GM08714 (cell line): ENCODE results near the gene ANKRD40CL.

ENCODE experiments used
- H3K4me3 ChIP-seq: fragments of 200-500 bp; sonication (Bioruptor generic); 2 replicates; pipeline ENCODE4 v1.5.1; 2014; ENCODE audit warnings: mild to moderate bottlenecking, low read length, inconsistent platforms
- ZNF274 ChIP-seq: IDR thresholded peaks from 2 replicates; pipeline ENCODE4 v1.6.1; 2012; ENCODE audit warnings: mild to moderate bottlenecking, low read depth, low read length

Gene ANKRD40CL

DNA sequence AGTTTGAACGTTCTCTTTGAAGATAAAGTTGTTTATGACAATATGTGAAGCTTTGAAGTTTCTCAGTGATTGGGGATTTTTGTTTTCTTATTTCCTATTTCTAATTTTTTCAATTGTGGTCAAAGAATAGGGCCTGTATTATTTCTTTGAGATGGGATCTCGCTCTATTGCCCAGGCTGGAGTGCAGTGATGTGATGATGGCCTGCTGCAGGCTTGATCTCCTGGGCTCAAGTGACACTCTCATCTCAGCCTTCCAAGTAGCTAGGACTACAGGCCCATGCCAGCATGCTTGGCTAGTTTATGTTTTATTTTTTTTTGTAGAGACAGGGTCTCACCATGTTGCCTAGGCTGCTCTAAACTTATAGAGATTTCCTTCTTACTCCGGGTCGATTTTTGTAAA lies 11.7 kb upstream of the ANKRD40CL start:
- no peak for TF ChIP-seq ZNF274
- no peak overlapping the region for H3K4me3 ChIP-seq

DNA sequence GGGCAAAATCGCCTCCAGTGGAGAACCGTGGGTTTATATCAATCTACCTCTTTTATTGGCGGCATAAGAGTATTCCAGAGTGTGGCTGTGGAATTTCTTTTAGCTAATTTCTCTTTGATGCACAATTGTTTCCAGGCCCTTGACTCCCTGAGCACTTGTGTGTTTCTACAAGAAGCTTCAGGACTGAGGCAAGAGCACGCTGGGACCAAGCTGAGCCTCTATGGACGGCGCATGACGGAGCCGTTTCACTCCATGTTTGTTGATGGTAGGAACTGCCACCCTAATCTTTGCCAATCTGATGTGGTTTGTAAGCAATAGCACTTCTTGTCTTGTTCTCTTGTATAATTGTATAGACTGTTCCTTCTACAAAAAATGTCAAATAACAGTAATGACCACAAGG lies 11.2 kb upstream of the ANKRD40CL start:
- no peak for TF ChIP-seq ZNF274
- no peak overlapping the region for H3K4me3 ChIP-seq

DNA sequence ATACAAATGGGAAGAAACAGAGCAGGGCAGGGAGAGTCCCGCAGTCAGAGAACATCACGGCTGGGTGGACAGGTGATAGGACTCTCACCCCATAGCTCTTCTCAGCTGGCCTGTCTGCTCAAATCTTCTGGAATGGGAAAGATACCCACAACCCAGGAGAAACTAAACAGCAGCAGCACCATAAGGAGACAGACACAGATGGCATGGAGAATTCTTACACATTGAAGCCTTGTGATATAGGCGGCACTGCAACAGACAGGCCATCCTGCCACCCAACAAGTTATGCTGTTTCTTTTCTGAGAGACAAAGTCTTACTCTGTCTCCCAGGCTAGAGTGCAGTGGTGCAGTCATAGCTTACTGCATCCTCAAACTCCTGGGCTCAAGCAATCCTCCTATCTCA lies 8.6 kb upstream of the ANKRD40CL start:
- H3K4me3 ChIP-seq = no peak overlapping the region
- no peak for TF ChIP-seq ZNF274

DNA sequence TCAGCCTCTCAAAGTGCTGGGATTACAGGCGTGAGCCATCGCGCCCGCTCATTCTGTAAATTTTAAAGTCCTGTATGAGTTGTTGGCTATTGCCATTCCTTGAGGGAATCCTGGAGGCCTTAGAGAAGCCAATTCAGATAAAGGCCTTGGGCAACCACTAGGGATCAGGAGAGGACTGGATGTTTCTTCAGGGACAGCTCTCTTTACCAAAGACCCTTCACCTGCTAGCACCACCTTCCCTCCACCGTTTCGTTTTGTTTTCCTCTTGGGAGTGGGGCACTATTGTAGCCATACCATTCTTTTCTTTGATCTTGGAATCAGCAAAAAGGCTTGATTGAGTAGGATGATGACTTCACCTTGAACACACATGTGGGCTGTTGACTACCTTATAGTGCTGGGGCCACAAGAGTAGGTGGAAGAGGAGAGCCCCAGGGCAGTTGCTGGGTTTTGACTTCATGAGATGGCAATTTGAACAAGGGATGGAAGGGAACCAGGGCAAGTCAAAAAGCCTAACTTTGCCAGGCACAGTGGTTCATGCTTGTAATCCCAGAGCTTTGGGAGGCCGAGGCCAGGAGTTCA lies 7.0 kb upstream of the ANKRD40CL start:
- TF ChIP-seq ZNF274 = no peak
- H3K4me3 ChIP-seq = no peak overlapping the region

DNA sequence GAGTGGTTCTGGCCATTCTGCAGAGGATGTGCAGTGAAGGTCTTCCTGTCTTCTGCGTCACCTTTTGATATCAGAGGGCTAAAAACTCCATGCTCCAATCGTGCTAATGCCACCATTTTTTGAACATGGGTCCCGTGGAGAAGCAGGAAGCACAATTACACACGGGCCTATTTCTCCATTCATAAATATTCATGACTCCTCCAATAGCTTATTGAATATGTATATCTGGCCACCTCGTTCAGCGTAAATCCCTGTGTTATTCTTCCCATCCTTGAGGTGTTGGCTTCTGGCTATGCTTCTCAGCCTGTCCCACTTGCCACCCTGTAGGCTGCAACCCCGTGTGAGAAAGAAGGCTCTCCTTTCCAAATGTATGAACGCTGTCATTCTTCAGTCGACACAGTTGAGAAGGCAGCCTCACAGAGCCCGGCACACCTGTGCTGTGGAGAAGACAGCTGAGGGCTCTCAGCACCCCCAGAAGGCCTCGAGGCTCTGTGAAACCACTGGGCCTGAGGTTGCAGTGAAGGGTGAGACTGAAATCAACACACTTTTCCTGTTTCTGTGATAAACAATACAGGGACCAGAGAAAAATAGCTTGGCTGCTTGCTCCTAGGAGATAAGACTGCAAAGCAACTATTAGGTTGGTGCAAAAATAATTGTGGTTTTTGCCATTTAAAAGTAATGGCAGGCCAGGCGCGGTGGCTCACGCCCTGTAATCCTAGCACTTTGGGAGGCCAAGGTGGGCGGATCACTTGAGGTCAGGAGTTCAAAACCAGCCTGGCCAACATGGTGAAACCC lies 4.9 kb upstream of the ANKRD40CL start:
- no peak overlapping the region for H3K4me3 ChIP-seq
- no peak for TF ChIP-seq ZNF274

DNA sequence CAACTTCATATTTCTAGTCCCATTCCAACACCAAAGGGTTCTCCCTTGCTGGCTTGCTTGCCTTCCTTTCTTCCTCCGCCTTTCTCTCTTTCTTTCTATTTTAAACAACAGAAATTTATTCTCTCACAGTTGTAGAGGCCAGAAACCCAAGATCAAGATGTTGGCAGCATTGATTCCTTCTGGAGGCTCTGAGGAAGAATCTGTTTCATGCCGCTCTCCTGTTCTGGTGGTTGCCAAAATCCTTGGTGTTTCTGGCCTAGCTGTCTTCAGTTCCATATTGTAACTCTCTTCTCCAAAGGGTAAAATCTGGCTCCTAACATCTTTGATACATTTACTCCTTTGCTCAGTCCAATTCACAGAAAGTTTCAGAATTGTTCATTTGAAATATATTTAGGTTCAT lies 3.0 kb upstream of the ANKRD40CL start:
- H3K4me3 ChIP-seq = no peak overlapping the region
- no peak for TF ChIP-seq ZNF274

DNA sequence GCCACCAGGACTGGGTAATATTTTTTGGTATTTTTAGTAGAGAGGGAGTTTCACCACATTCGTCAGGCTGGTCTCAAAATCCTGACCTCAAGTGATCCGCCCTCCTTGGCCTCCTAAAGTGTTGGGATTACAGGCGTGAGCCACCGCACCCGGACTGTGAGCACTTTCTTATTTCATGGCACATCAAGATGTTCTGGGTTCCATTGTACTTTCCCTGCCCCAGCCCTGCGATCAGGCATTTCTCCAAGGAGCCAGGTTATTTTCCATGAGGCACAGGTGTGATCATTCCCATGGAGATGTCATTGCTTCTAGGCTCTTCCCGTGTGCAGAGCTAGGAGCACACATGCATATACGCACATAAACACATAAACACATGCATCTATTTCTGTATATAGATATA lies 2.6 kb upstream of the ANKRD40CL start:
- H3K4me3 ChIP-seq = no peak overlapping the region
- no peak for TF ChIP-seq ZNF274

DNA sequence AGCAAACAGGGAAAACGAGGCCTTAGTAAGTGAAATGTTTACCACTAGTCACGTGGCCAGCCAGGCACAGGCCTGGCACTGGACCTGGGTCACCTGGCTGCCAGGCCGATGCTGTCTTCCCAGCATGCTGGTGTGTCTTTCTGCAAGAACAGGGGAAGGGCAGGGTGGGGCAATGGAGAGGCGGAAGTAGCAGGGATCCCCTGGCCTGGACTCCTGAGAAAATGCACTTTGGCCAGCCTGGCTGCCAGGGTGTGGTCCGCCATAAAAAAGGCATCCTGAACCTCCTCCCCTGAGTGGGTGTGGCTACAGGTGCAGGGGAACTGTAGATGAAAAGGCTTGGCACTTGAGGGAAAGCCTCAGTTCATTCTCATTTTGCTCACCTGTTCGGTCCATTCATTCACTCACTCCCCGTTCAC lies 1.0 kb upstream of the ANKRD40CL start:
- no peak for TF ChIP-seq ZNF274
- no peak overlapping the region for H3K4me3 ChIP-seq

DNA sequence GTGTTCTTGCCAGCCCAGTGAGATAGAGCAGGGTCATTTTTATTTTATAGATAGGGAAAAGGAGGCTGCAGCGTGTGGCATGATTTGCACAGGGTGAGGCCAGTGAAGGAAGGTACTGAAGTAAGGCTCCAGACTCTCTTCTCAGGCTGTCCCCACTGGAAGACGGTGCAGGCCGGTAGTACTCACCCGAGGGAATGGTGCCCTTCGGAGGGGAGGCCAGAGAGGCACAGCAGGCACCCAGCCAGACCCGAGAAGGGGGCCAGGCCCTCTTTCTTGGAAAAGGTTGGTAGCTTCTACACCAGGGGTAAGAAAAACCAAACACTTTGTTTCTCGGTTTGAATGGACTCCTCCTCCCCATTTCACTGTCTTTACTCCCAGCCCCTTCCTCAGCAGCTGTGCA lies 288 bp downstream of the ANKRD40CL start:
- no peak overlapping the region for H3K4me3 ChIP-seq
- no peak for TF ChIP-seq ZNF274

DNA sequence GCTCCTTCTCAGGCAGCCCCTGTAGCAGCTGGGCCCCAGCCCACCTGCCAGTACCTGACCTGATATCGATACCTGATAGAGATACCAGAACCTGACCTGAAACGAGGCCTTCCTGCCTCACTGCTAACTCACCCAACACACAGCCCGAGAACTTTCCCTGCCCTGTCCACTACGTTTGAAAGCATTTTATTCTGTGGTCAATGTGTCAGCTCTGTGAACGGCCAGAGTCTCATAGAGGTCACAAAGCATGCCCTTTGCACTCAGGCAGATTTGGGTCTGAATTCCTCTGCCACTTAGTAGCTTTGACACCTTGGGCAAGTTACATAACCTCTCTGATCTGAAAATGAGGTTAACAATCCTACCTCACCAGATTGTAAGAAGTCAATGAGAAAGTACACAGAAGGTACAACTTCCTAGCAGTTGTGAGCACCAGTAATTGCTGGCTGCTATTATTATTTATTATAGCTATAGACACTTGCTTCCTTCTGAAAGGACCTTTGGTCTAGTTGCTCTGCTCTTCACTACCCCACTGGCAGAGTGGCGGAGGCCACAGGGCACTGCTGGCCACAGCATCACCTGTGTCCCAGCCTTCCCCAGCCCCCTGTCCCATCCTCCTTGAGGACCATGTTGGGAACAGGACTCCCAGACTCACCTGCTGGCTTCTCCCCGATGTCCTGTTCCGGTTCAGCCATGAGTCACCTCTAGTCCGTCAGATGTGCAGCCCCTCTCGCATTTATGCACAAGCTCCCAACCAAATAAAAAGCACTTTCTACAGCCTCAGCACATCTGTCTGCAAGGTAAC lies 895 bp downstream of the ANKRD40CL start:
- TF ChIP-seq ZNF274 = no peak
- no peak overlapping the region for H3K4me3 ChIP-seq

DNA sequence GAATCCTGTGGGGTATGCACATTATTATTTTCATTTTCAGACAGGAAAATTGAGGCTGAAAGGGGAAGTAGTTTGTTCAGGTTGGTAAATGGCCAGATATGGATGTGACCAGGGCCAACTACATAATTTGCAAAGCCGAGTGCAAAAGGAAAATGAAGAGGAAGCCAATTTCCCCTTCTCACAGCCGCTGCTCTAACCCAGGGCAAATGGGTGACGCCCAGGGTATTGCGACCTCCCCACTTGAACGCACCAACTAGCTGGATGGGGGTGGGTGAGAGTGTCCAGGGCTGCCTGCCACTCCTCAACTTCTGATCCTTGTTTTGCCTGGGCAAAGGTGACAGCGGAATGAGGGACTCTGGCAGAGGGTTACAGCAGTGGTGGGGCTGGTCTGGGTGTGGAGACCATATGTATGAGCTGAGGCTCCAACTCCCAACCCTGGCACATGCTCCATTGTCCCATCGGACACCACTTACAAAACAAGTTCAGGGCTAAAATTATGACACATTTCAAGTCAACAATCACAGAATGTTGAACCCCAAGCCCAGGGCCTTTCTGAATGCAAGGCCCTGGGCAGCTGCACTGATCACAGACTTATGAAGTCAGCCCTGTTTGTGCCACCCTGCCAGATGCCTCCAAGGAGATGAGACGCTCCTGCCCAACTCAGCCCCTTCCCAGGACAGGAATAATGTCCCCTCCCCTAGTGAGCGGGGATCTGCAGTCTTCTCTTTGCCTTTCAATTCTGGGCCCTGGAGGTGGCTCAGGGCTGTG lies 1.7 kb downstream of the ANKRD40CL start:
- no peak for TF ChIP-seq ZNF274
- H3K4me3 ChIP-seq = no peak overlapping the region

DNA sequence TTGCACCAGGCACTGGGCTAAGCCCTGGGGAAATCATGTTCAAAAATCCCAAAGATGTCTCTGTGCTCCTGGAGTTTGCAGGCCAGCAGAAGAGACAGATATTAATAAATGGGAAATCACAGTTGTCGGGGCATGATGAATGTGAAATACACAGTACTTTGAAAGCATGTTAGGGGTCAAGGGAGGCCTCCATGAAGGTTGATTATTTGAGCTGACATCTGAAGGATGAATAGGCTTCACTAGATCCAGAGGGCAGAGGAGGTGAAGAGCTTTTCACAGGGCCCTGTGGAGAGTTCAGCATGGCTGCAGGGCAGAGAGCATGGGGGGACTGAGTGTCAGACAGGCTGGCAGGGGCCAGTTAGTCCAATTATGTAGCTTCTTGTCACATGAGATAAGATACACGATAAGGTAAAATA lies 2.6 kb downstream of the ANKRD40CL start:
- H3K4me3 ChIP-seq = no peak overlapping the region
- no peak for TF ChIP-seq ZNF274

DNA sequence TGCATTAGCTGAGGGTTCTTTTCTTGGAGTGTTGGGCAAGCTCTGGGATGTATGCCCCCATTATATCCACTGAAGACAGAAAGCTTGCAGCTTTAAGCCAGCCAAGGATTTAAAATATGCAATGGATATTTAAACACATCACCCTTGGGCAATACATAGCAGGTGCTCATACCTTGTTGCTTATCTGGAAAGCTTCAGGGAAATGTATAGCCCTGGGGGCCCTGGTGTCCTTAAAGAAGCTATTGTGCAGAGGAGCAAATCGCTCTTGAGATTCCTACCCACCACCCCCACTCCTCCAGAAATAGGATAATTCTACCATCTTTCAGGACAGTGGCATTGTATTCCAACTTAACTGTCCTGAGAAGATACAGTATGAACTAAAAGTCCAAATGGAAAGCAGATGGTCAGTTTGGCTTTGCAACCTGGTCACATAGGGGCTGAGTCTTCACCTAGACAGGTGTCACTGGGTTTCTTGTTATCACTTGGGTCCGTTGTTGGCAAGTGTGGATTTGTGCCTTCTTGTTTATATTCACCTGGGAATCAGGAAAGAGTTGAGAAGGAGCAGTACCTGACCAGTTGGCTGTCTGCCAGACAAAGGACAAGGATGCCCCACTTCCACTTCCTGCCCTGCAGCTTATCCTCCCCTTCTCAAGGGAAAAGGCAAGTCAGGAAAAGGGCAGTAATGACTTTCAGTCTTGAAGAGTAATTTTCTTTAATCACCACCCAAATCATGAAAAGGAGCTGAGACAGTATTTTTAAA lies 3.4 kb downstream of the ANKRD40CL start:
- no peak overlapping the region for H3K4me3 ChIP-seq
- no peak for TF ChIP-seq ZNF274
